Activated naive CD4-positive, alpha-beta T cell treated with anti-CD3 and anti-CD28 coated beads for 36 hours (primary cell): Measurements from ENCODE around the gene OTOP2. TPM values are rescaled to one million over a fixed set of nuclear protein-coding genes. Genes with fewer than 3 reads are reported as not detected.

ENCODE experiments used
- total RNA-seq, 2 experiments: library from RNA; stranded (reverse); gene quantifications; one replicate each; pipeline ENCODE4 v1.2.3, GENCODE V29; 2021

The OTOP2 gene
- total RNA-seq, 2 experiments from 2014 or later = not detected

Other genes starting within 250 kb of the OTOP2 start
- not detected for gene CD300LF, start 211.3 kb upstream of the OTOP2 start, total RNA-seq
- gene RAB37, start 187.0 kb upstream of the OTOP2 start, total RNA-seq = 1 to 10 TPM; 2.1 to 2.3 TPM
- gene NHERF1, start 175.6 kb upstream of the OTOP2 start, total RNA-seq = 10 to 100 TPM; 70.8 to 77.6 TPM
- gene NAT9, start 147.9 kb upstream of the OTOP2 start, total RNA-seq = 10 to 100 TPM; 42.1 to 43.9 TPM
- gene GRIN2C, start 64.4 kb upstream of the OTOP2 start, total RNA-seq = under 1 TPM in 1 of 2 experiments, not detected in 1; 0.07 TPM
- 10 to 100 TPM; 61.8 to 67.6 TPM for gene FDXR, start 51.3 kb upstream of the OTOP2 start, total RNA-seq
- gene FADS6, start 30.6 kb upstream of the OTOP2 start, total RNA-seq = not detected
- not detected for gene USH1G, start 1.0 kb upstream of the OTOP2 start, total RNA-seq
- not detected for gene OTOP3, start 11.6 kb downstream of the OTOP2 start, total RNA-seq
- 1 to 10 TPM in 1 of 2 experiments, under 1 TPM in 1; 0.91 to 1.6 TPM for gene HID1, start 48.5 kb downstream of the OTOP2 start, total RNA-seq
- gene CDR2L, start 63.4 kb downstream of the OTOP2 start, total RNA-seq = under 1 TPM; 0.49 to 0.93 TPM
- gene MRPL58, start 88.4 kb downstream of the OTOP2 start, total RNA-seq = 10 to 100 TPM; 60.6 to 64.5 TPM
- 100 to 1,000 TPM; 227 to 249 TPM for gene ATP5PD, start 122.7 kb downstream of the OTOP2 start, total RNA-seq
- 10 to 100 TPM; 18.7 to 20.8 TPM for gene KCTD2, start 123.0 kb downstream of the OTOP2 start, total RNA-seq
- 1 to 10 TPM; 2.5 to 3.1 TPM for gene SLC16A5, start 163.7 kb downstream of the OTOP2 start, total RNA-seq
- 1 to 10 TPM; 3.8 to 4.9 TPM for gene ARMC7, start 185.7 kb downstream of the OTOP2 start, total RNA-seq
- gene NT5C, start 207.5 kb downstream of the OTOP2 start, total RNA-seq = 10 to 100 TPM; 49.7 to 55.2 TPM
- gene JPT1, start 230.2 kb downstream of the OTOP2 start, total RNA-seq = 100 to 1,000 TPM; 242 to 258 TPM